ENCODE data around the gene CDC34. TPM values are rescaled to one million over a fixed set of nuclear protein-coding genes. Genes with fewer than 3 reads are reported as not detected.

The CDC34 gene
- total RNA-seq, 1 experiment from 2014 or later: 87.4 TPM

GRCh38 chr19:530134-531008, 1.2 kb upstream of the CDC34 start:
- ChIA-PET POLR2A (interaction anchor here (0.6 to 0.7 kb wide), 3 partner anchors 14 to 229 kb away, joined by 3 to 4 read pairs (median 3); no protein-coding TSS in a partner anchor), CTCF (interaction anchor here (0.6 to 3.3 kb wide), 4 partner anchors 19 to 96 kb away, joined by 3 to 23 read pairs (median 7); no protein-coding TSS in a partner anchor), RAD21 (ENCODE audit: low non-redundant PET in 1 of 2, low total read pairs in 2 of 2, uncharacterized antibody in 2 of 2, unreplicated experiment in 2 of 2) (no interaction called here)
- TF ChIP-seq JUND (IDR thresholded peaks at IDR 0.05) (no peak), CTCF (IDR thresholded peaks at IDR 0.05 in 2 of 3, conservative IDR thresholded peaks at IDR 0.05 in 1 of 3; ENCODE audit: borderline replicate concordance in 1 of 3, insufficient read depth in 1 of 3, low read depth in 2 of 3, low read length in 2 of 3) (no peak), POLR2A (IDR thresholded peaks at IDR 0.05; ENCODE audit: borderline replicate concordance, extremely low read depth, insufficient read depth, insufficient read length) (no peak), ZNF274 (IDR thresholded peaks at IDR 0.05; ENCODE audit: low read depth, low read length) (no peak), ZBTB33 (IDR thresholded peaks at IDR 0.05; ENCODE audit: extremely low read depth, insufficient replicate concordance, low read length) (no peak)
- Histone ChIP-seq H3K9me3 (ENCODE audit: control insufficient read depth in 1 of 2, insufficient read depth in 1 of 2, low read depth in 1 of 2, low read length in 2 of 2) (no peaks in the 10 kb centered on the region; a peak in 1 of 4 replicates), H3K4me2 (ENCODE audit: low read length) (peak overlapping the region; percentile 87), H3K27ac (ENCODE audit: low read depth, low read length) (peak overlapping the region; percentile 96), H3K79me2 (ENCODE audit: insufficient read depth, low read length) (peaks cover 34% of the 10 kb centered on the region), H3K4me3 (replicated peaks in 1 of 2; ENCODE audit: low read depth in 1 of 2, low read length in 2 of 2) (peak overlapping the region; percentile 55 to 74), H3K4me1 (ENCODE audit: control insufficient read depth in 1 of 2, insufficient read depth in 2 of 2, low read length in 2 of 2) (peaks cover 23 to 44% of the 10 kb centered on the region in 2 experiments), H3K9ac (ENCODE audit: low read length) (peak overlapping the region; percentile 82), H3K36me3 (ENCODE audit: control insufficient read depth in 1 of 2, insufficient read depth in 2 of 2, low read length in 2 of 2) (peaks cover 0 to 2% of the 10 kb centered on the region in 2 experiments; a peak in 2 of 4 replicates), H2AFZ (ENCODE audit: low read depth, low read length, poor library complexity, severe bottlenecking) (no peak overlapping the region), H4K20me1 (ENCODE audit: insufficient read depth) (peaks cover 9% of the 10 kb centered on the region; the same call in 1 of the 2 replicates), H3K27me3 (ENCODE audit: insufficient read depth, low read length) (no peaks in the 10 kb centered on the region), H3K9me2 (ENCODE audit: insufficient read depth) (no peaks in the 10 kb centered on the region)
- BruUV-seq (replicated peaks): TSS peak; percentile 91
- DNase-seq (ENCODE audit: low read depth, low spot score) (no peak), ATAC-seq (no peak)
- intact Hi-C loops (cut with micrococcal nuclease): no loop called here
